A673 (cell line): ENCODE measurements around the gene GAS7.

Source experiments
- EZH2 ChIP-seq: fragments of 200-600 bp; sonication (generic); IDR thresholded peaks from 2 replicates; pipeline ENCODE4 v1.6.1; 2017; ENCODE audit warnings: borderline replicate concordance, low read depth, mild to moderate bottlenecking, mixed read lengths, antibody characterized with exemption, low read length; ENCODE audit not compliant: poor library complexity, severe bottlenecking
- TF ChIP-seq, protein P1 (sequence below): fragments of 300-800, 200-600 bp; sonication (generic); conservative IDR thresholded peaks from 2 replicates; pipeline ENCODE4 v1.5.1; 2017; ENCODE audit warnings: low read depth, mild to moderate bottlenecking, antibody characterized with exemption, low read length, moderate library complexity, mixed read lengths

DNA sequence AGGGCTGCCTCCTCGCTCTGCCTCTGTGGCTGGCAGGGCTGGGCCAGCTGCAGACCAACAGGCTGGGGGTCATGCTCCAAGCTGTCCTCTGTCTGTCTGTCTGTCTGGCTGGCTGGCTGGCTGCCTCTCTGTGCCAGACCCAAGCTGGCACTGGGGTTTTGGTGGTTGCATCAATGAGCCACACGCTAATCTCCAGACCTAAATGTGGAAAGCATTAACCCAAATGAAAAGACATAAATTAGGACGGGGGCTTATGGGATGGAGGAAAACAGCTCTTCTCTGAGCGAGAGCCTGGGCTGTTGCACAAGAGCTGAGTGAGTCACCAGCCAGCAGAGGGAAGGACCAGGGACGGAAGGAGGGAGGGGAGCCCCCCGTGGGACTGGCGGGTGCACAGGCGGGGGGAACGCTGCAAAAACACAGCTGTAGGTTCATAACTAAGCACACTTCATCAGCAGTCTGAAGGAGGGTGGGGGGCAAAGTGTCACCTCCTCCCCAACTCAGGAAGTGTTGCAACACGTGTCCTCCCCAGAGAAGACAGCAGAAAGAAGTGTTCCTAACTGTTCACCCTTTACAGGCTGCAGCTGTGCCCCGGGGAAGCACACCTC, 83.4 kb downstream of the GAS7 start:
- TF ChIP-seq, protein P1, sequence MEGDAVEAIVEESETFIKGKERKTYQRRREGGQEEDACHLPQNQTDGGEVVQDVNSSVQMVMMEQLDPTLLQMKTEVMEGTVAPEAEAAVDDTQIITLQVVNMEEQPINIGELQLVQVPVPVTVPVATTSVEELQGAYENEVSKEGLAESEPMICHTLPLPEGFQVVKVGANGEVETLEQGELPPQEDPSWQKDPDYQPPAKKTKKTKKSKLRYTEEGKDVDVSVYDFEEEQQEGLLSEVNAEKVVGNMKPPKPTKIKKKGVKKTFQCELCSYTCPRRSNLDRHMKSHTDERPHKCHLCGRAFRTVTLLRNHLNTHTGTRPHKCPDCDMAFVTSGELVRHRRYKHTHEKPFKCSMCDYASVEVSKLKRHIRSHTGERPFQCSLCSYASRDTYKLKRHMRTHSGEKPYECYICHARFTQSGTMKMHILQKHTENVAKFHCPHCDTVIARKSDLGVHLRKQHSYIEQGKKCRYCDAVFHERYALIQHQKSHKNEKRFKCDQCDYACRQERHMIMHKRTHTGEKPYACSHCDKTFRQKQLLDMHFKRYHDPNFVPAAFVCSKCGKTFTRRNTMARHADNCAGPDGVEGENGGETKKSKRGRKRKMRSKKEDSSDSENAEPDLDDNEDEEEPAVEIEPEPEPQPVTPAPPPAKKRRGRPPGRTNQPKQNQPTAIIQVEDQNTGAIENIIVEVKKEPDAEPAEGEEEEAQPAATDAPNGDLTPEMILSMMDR: no peak
- TF ChIP-seq EZH2: no peak
